Measurements from ENCODE around the gene WNT10A. TPM values are rescaled to one million over a fixed set of nuclear protein-coding genes. Genes with fewer than 3 reads are reported as not detected.

Gene WNT10A
- total RNA-seq, 1 donor from 2014 or later: not detected

GRCh38 chr2:218849721-218850120 is 30.9 kb upstream of the WNT10A start:
- DNase-seq (ENCODE audit: low spot score, unreplicated experiment): no peak
- no peak overlapping the region for H3K4me3 Mint-ChIP-seq (ENCODE audit: low read depth)
- peaks cover 5% of the 10 kb centered on the region for H3K36me3 Mint-ChIP-seq (ENCODE audit: insufficient read depth)
- H3K27me3 Mint-ChIP-seq: peaks cover 31% of the 10 kb centered on the region
- no peaks in the 10 kb centered on the region for H3K4me1 Mint-ChIP-seq (ENCODE audit: low read depth)
- no peak overlapping the region for H3K27ac Mint-ChIP-seq
- H3K9me3 Mint-ChIP-seq (ENCODE audit: low read depth): peaks cover 4% of the 10 kb centered on the region
- TF ChIP-seq CTCF (IDR thresholded peaks at IDR 0.05; ENCODE audit: unreplicated experiment): no peak

GRCh38 chr2:218850796-218851195 is 29.9 kb upstream of the WNT10A start:
- Mint-ChIP-seq H3K36me3 (ENCODE audit: insufficient read depth) (peaks cover 5% of the 10 kb centered on the region), H3K9me3 (ENCODE audit: low read depth) (no peaks in the 10 kb centered on the region), H3K4me1 (ENCODE audit: low read depth) (no peaks in the 10 kb centered on the region), H3K4me3 (ENCODE audit: low read depth) (no peak overlapping the region), H3K27ac (no peak overlapping the region), H3K27me3 (peaks cover 42% of the 10 kb centered on the region)
- DNase-seq (ENCODE audit: low spot score, unreplicated experiment): no peak
- TF ChIP-seq CTCF (IDR thresholded peaks at IDR 0.05; ENCODE audit: unreplicated experiment): no peak

GRCh38 chr2:218851286-218851685 is 29.4 kb upstream of the WNT10A start:
- H3K9me3 Mint-ChIP-seq (ENCODE audit: low read depth): no peaks in the 10 kb centered on the region
- TF ChIP-seq CTCF (IDR thresholded peaks at IDR 0.05; ENCODE audit: unreplicated experiment): no peak
- no peak overlapping the region for H3K27ac Mint-ChIP-seq
- peaks cover 47% of the 10 kb centered on the region for H3K27me3 Mint-ChIP-seq
- DNase-seq (ENCODE audit: low spot score, unreplicated experiment): no peak
- H3K36me3 Mint-ChIP-seq (ENCODE audit: insufficient read depth): peaks cover 5% of the 10 kb centered on the region
- no peak overlapping the region for H3K4me3 Mint-ChIP-seq (ENCODE audit: low read depth)
- H3K4me1 Mint-ChIP-seq (ENCODE audit: low read depth): no peaks in the 10 kb centered on the region

- Mint-ChIP-seq H3K4me3 (ENCODE audit: low read depth) (no peak overlapping the region), H3K36me3 (ENCODE audit: insufficient read depth) (no peaks in the 10 kb centered on the region), H3K4me1 (ENCODE audit: low read depth) (no peaks in the 10 kb centered on the region), H3K27ac (no peak overlapping the region), H3K27me3 (peaks cover 65% of the 10 kb centered on the region), H3K9me3 (ENCODE audit: low read depth) (no peaks in the 10 kb centered on the region)
- no peak for DNase-seq (ENCODE audit: low spot score, unreplicated experiment)
- peak; percentile 82 for TF ChIP-seq CTCF (IDR thresholded peaks at IDR 0.05; ENCODE audit: unreplicated experiment)
These were observed 27.6 kb upstream of the WNT10A start for GRCh38 chr2:218852911-218853667.

- no peak for TF ChIP-seq CTCF (IDR thresholded peaks at IDR 0.05; ENCODE audit: unreplicated experiment)
- H3K36me3 Mint-ChIP-seq (ENCODE audit: insufficient read depth): no peaks in the 10 kb centered on the region
- peaks cover 72% of the 10 kb centered on the region for H3K27me3 Mint-ChIP-seq
- no peaks in the 10 kb centered on the region for H3K4me1 Mint-ChIP-seq (ENCODE audit: low read depth)
- no peaks in the 10 kb centered on the region for H3K9me3 Mint-ChIP-seq (ENCODE audit: low read depth)
- no peak overlapping the region for H3K27ac Mint-ChIP-seq
- no peak overlapping the region for H3K4me3 Mint-ChIP-seq (ENCODE audit: low read depth)
- no peak for DNase-seq (ENCODE audit: low spot score, unreplicated experiment)
These were observed 26.9 kb upstream of the WNT10A start for GRCh38 chr2:218853766-218854165.
